B cell (primary cell): ENCODE measurements around the gene SIL1. TPM values are rescaled to one million over a fixed set of nuclear protein-coding genes. Genes with fewer than 3 reads are reported as not detected.

Experiments
- ATAC-seq: fragments of 200-7000 bp; cut with Tn5 transposase; one replicate; pipeline ENCODE4 v1.10.0; 2021; ENCODE audit warnings: low read depth, mild to moderate bottlenecking, moderate number of reproducible peaks, moderate library complexity
- CTCF ChIA-PET: fragments of 350-600 bp; sonication (Branson Sonifier 250); formaldehyde crosslinking; loops from one replicate; lab custom pipeline; 2021; ENCODE audit warnings: antibody characterized with exemption, inconsistent platforms; lab: Charles Lee
- POLR2A ChIA-PET: fragments of 350-600 bp; sonication (Branson Sonifier 250); formaldehyde crosslinking; loops from one replicate; lab custom pipeline; 2021; ENCODE audit warnings: antibody characterized with exemption; lab: Charles Lee
- DNase-seq: peaks from one replicate; pipeline ENCODE4 v3.0.0; 2013
- H2AFZ ChIP-seq: 2 replicates; pipeline ENCODE4 v1.6.1; 2012; ENCODE audit warnings: mild to moderate bottlenecking, low read depth, low read length; ENCODE audit not compliant: insufficient read depth, poor library complexity, severe bottlenecking
- H3K27ac ChIP-seq, 2 donors: 1 replicate in 1 of 2; 2 replicates in 1 of 2; pipeline ENCODE4 v1.5.1; 2012 to 2013; ENCODE audit warnings: low read length in 2 of 2, mild to moderate bottlenecking in 2 of 2, moderate library complexity in 1 of 2
- H3K27me3 ChIP-seq, 4 experiments: fragments of 200-600 bp in 1 of 4; sonication (generic) in 1 of 4; replicated peaks in 1 of 4; 1 replicate in 2 of 4; 2 replicates in 2 of 4; pipeline versions ENCODE4 v1.6.1 to v1.7.0; 2013 to 2016; ENCODE audit warnings: low read length in 3 of 4, mild to moderate bottlenecking in 2 of 4, mixed read lengths in 1 of 4, moderate library complexity in 1 of 4; ENCODE audit not compliant: insufficient read depth in 4 of 4, control insufficient read depth in 3 of 4; ENCODE audit errors: control extremely low read depth in 1 of 4
- H3K36me3 ChIP-seq, 2 experiments: replicated peaks in 1 of 2; 1 replicate in 1 of 2; 2 replicates in 1 of 2; pipeline versions ENCODE4 v1.6.1 to v1.7.1; 2013; ENCODE audit warnings: low read length in 1 of 2; ENCODE audit not compliant: insufficient read depth in 2 of 2, control insufficient read depth in 1 of 2; ENCODE audit errors: control extremely low read depth in 1 of 2, extremely low read depth in 1 of 2
- H3K4me1 ChIP-seq, 2 donors: fragments of 200-600 bp in 1 of 2; sonication (generic) in 1 of 2; 1 replicate in 1 of 2; 2 replicates in 1 of 2; pipeline versions ENCODE4 v1.5.1 to v1.6.1; 2013 to 2017; ENCODE audit warnings: low read length in 2 of 2; ENCODE audit not compliant: control insufficient read depth in 2 of 2, insufficient read depth in 2 of 2
- H3K4me2 ChIP-seq: replicated peaks from 2 replicates; pipeline ENCODE3; 2012; ENCODE audit warnings: mild to moderate bottlenecking, low read depth, low read length; ENCODE audit not compliant: poor library complexity, severe bottlenecking
- H3K4me3 ChIP-seq, 5 experiments: fragments of 200-600 bp in 1 of 5; sonication (generic) in 1 of 5; 1 replicate in 3 of 5; 2 replicates in 2 of 5; pipeline versions ENCODE4 v1.5.1 to v1.7.0; 2011 to 2016; ENCODE audit warnings: low read length in 4 of 5, mild to moderate bottlenecking in 4 of 5, low read depth in 2 of 5, control low read depth in 1 of 5, moderate library complexity in 1 of 5; ENCODE audit not compliant: insufficient read depth in 1 of 5; ENCODE audit errors: control extremely low read depth in 1 of 5, extremely low read depth in 1 of 5
- H3K79me2 ChIP-seq: fragments of 200-600 bp; sonication (generic); one replicate; pipeline ENCODE4 v1.6.0; 2016; ENCODE audit warnings: low read length; ENCODE audit not compliant: control insufficient read depth, insufficient read depth
- H3K9ac ChIP-seq: fragments of 200-600 bp; sonication (generic); 2 replicates; pipeline ENCODE4 v1.6.1; 2017; ENCODE audit warnings: mild to moderate bottlenecking, low read length, moderate library complexity
- H3K9me3 ChIP-seq, 3 donors: one replicate each; pipeline versions ENCODE4 v1.6.1 to v1.7.1; 2013; ENCODE audit warnings: low read length in 2 of 3; ENCODE audit not compliant: control insufficient read depth in 2 of 3, insufficient read depth in 1 of 3; ENCODE audit errors: control extremely low read depth in 1 of 3
- H4K20me1 ChIP-seq: 2 replicates; pipeline ENCODE4 v1.6.0; 2012; ENCODE audit warnings: mild to moderate bottlenecking, low read length; ENCODE audit not compliant: insufficient read depth, control insufficient read depth, poor library complexity, severe bottlenecking
- H3K27ac Mint-ChIP-seq: one replicate; pipeline ENCODE4 v1.8.0; 2021; ENCODE audit warnings: mixed read lengths
- H3K27me3 Mint-ChIP-seq: one replicate; pipeline ENCODE4 v1.8.0; 2021; ENCODE audit warnings: mixed read lengths
- H3K4me1 Mint-ChIP-seq: one replicate; pipeline ENCODE4 v1.8.0; 2021; ENCODE audit warnings: mixed read lengths
- H3K4me3 Mint-ChIP-seq: one replicate; pipeline ENCODE4 v1.8.0; 2021; ENCODE audit warnings: mixed read lengths
- H3K9me3 Mint-ChIP-seq: one replicate; pipeline ENCODE4 v1.8.0; 2022; ENCODE audit warnings: mixed read lengths; ENCODE audit not compliant: insufficient read depth
- EZH2 ChIP-seq: IDR thresholded peaks from 2 replicates; pipeline ENCODE4 v1.6.1; 2012; ENCODE audit warnings: borderline replicate concordance, low read depth, mild to moderate bottlenecking, moderate library complexity, low read length; ENCODE audit not compliant: insufficient read depth, poor library complexity, severe bottlenecking
- WGBS: methylation state at CpG from one replicate; pipeline ENCODE4 v1.1.5; 2013; ENCODE audit warnings: missing lambda C conversion rate; ENCODE audit not compliant: insufficient coverage; 5-methylcytosine and 5-hydroxymethylcytosine counted together
- intact Hi-C: fragments of 100-400 bp; cut with micrococcal nuclease; formaldehyde crosslinking; loops from one replicate; pipeline ENCODE4 v1.10.0; 2022
- polyA plus RNA-seq: library from polyadenylated mRNA; depleted of rRNA; stranded (reverse); fragments of >200 nt; gene quantifications from 2 replicates; pipeline ENCODE4 v1.2.3, GENCODE V29; 2012
- total RNA-seq, 2 donors: library from RNA; stranded (reverse); fragments of 120-200 nt in 1 of 2; gene quantifications; 1 replicate in 1 of 2; 2 replicates in 1 of 2; pipeline versions ENCODE4 v1.2.3 to v1.2.4, GENCODE V29; 2013 to 2022
- TF ChIP-seq, protein P1 (sequence below): fragments of 200-600 bp; IDR thresholded peaks from one replicate; pipeline ENCODE4 v1.8.0; 2022; ENCODE audit warnings: antibody characterized with exemption, mild to moderate bottlenecking

The SIL1 gene
- total and polyA plus RNA-seq, 2 donors (not counting 1 experiment from before 2014, with no cell fraction given) = 16.9 to 19.8 TPM

DNA sequence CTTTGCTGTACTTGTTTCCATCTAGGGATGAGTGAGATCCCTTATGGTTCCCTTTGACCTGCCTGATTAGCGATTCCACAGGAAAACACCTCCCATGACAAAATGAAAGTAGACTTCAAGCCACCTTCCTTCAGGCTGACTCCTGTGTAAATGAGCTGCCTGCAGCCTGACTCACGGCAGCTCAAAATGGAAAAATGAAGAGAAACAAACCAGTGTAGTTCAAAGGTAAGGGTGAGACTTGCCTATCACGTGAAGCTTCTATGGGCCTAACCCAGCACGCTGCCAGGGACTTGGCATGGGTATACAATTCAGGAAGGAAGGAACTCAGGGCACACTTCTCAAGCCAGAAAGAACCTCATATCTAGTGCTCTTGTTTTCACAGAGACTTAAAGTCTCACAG is 212.9 kb downstream of the SIL1 start:
- Mint-ChIP-seq H3K27ac (no peak overlapping the region), H3K27me3 (no peaks in the 10 kb centered on the region), H3K4me3 (no peak overlapping the region), H3K9me3 (no peaks in the 10 kb centered on the region), H3K4me1 (no peaks in the 10 kb centered on the region)
- DNase-seq (no peak), ATAC-seq (no peak)
- Histone ChIP-seq H4K20me1 (no peaks in the 10 kb centered on the region), H2AFZ (no peak overlapping the region), H3K27me3 (no peaks in the 10 kb centered on the region), H3K79me2 (no peaks in the 10 kb centered on the region), H3K4me2 (no peak overlapping the region), H3K9ac (no peak overlapping the region), H3K4me1 (no peaks in the 10 kb centered on the region), H3K4me3 (no peak overlapping the region), H3K27ac (no peak overlapping the region), H3K36me3 (no peaks in the 10 kb centered on the region), H3K9me3 (no peaks in the 10 kb centered on the region)
- TF ChIP-seq EZH2 = no peak
- TF ChIP-seq, protein P1, sequence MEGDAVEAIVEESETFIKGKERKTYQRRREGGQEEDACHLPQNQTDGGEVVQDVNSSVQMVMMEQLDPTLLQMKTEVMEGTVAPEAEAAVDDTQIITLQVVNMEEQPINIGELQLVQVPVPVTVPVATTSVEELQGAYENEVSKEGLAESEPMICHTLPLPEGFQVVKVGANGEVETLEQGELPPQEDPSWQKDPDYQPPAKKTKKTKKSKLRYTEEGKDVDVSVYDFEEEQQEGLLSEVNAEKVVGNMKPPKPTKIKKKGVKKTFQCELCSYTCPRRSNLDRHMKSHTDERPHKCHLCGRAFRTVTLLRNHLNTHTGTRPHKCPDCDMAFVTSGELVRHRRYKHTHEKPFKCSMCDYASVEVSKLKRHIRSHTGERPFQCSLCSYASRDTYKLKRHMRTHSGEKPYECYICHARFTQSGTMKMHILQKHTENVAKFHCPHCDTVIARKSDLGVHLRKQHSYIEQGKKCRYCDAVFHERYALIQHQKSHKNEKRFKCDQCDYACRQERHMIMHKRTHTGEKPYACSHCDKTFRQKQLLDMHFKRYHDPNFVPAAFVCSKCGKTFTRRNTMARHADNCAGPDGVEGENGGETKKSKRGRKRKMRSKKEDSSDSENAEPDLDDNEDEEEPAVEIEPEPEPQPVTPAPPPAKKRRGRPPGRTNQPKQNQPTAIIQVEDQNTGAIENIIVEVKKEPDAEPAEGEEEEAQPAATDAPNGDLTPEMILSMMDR = no peak
- ChIA-PET CTCF (interaction anchor here (2.0 kb wide), 1 partner anchor 13 kb away, joined by 5 read pairs; no protein-coding TSS in a partner anchor), POLR2A (no interaction called here)
- intact Hi-C loops = no loop called here
- WGBS = 51% methylated on average over 3 of the region's 4 CpGs

DNA sequence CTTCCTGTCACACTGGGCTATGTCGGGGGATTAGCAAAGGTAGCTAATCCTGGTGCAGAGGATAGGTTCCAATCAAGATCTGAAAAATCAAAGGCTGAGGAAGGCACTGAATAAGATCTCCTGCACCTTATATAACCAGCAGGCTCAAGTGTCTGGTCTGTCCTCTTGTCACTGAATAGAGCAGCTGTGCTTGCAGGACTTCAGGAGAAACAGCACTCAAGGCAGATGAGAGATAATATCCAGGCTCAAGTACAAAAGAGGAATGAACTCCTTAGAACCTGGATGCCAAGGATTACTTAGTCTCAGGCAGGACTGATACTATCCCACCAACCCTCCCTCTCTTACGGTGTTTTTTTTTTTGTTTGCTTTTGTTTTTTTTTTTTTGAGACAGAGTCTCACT is 214.2 kb downstream of the SIL1 start:
- H3K4me3 Mint-ChIP-seq = no peak overlapping the region
- ATAC-seq (no peak), DNase-seq (no peak)
- H3K9me3 Mint-ChIP-seq = no peaks in the 10 kb centered on the region
- no peaks in the 10 kb centered on the region for H3K27me3 Mint-ChIP-seq
- H3K27ac Mint-ChIP-seq = no peak overlapping the region
- ChIA-PET POLR2A (no interaction called here), CTCF (interaction anchor here (2.0 kb wide), 1 partner anchor 12 kb away, joined by 5 read pairs; no protein-coding TSS in a partner anchor)
- Histone ChIP-seq H3K27me3 (no peaks in the 10 kb centered on the region), H3K9me3 (no peaks in the 10 kb centered on the region), H3K9ac (no peak overlapping the region), H3K4me1 (no peaks in the 10 kb centered on the region), H3K36me3 (no peaks in the 10 kb centered on the region), H3K4me2 (no peak overlapping the region), H2AFZ (no peak overlapping the region), H3K79me2 (no peaks in the 10 kb centered on the region), H4K20me1 (no peaks in the 10 kb centered on the region), H3K27ac (no peak overlapping the region), H3K4me3 (no peak overlapping the region)
- no CpG with 5 or more reads among the region's 2 CpGs for WGBS
- intact Hi-C loops = no loop called here
- H3K4me1 Mint-ChIP-seq = no peaks in the 10 kb centered on the region
- TF ChIP-seq, protein P1 = no peak
- no peak for TF ChIP-seq EZH2
